Ishikawa (cell line): Measurements from ENCODE around the gene TSPAN8.

Experiments
- CEBPB ChIP-seq: IDR thresholded peaks from 2 replicates; pipeline ENCODE4 v1.6.1; 2012
- CREB1 ChIP-seq: IDR thresholded peaks from 2 replicates; pipeline ENCODE4 v1.6.1; 2012; ENCODE audit warnings: low read depth
- EGR1 ChIP-seq: IDR thresholded peaks from 2 replicates; pipeline ENCODE4 v1.6.1; 2012
- EP300 ChIP-seq: IDR thresholded peaks from 2 replicates; pipeline ENCODE4 v1.6.1; 2012; ENCODE audit warnings: borderline replicate concordance
- FOXM1 ChIP-seq: IDR thresholded peaks from 2 replicates; pipeline ENCODE4 v1.6.1; 2012; ENCODE audit warnings: low read depth, borderline replicate concordance
- MAX ChIP-seq: IDR thresholded peaks from 2 replicates; pipeline ENCODE4 v1.6.1; 2012
- NFIC ChIP-seq: IDR thresholded peaks from 2 replicates; pipeline ENCODE4 v1.6.1; 2012
- RAD21 ChIP-seq: IDR thresholded peaks from 2 replicates; pipeline ENCODE4 v1.6.1; 2012; ENCODE audit warnings: low read depth
- REST ChIP-seq: IDR thresholded peaks from 2 replicates; pipeline ENCODE4 v1.6.1; 2012; ENCODE audit warnings: low read depth, mild to moderate bottlenecking
- TAF1 ChIP-seq: IDR thresholded peaks from 2 replicates; pipeline ENCODE4 v1.6.1; 2012; ENCODE audit warnings: low read depth, mild to moderate bottlenecking
- TCF12 ChIP-seq: IDR thresholded peaks from 2 replicates; pipeline ENCODE4 v1.6.1; 2012; ENCODE audit warnings: low read depth
- TEAD4 ChIP-seq: IDR thresholded peaks from 2 replicates; pipeline ENCODE4 v1.6.1; 2012
- USF1 ChIP-seq: IDR thresholded peaks from 2 replicates; pipeline ENCODE4 v1.6.1; 2012
- YY1 ChIP-seq: IDR thresholded peaks from 2 replicates; pipeline ENCODE4 v1.6.1; 2012; ENCODE audit warnings: low read depth
- ZBTB7A ChIP-seq: IDR thresholded peaks from 2 replicates; pipeline ENCODE4 v1.6.1; 2012; ENCODE audit warnings: low read depth

TSPAN8 gene

GRCh38 chr12:71186571-71187288, 28.9 kb upstream of the TSPAN8 start:
- TF ChIP-seq ZBTB7A (no peak), YY1 (no peak), REST (no peak), USF1 (no peak), RAD21 (no peak), TEAD4 (no peak), CREB1 (no peak), FOXM1 (no peak), TAF1 (no peak), EGR1 (no peak), NFIC (no peak), CEBPB (no peak)

- TF ChIP-seq CREB1, result no peak
- no peak for TF ChIP-seq RAD21
- TF ChIP-seq CEBPB, result no peak
- TF ChIP-seq NFIC, result no peak
- no peak for TF ChIP-seq REST
- TF ChIP-seq TCF12, result no peak
- no peak for TF ChIP-seq FOXM1
- no peak for TF ChIP-seq EP300
- TF ChIP-seq TEAD4, result no peak
- no peak for TF ChIP-seq MAX
- no peak for TF ChIP-seq TAF1
These were observed 26.0 kb upstream of the TSPAN8 start for GRCh38 chr12:71183846-71184245.

- no peak for TF ChIP-seq EGR1
These were observed 25.2 kb upstream of the TSPAN8 start for GRCh38 chr12:71183018-71183417.

- TF ChIP-seq TCF12 (no peak), CREB1 (no peak), RAD21 (no peak), MAX (no peak), CEBPB (no peak), FOXM1 (no peak), REST (no peak), YY1 (no peak), EGR1 (no peak)
These were observed 20.4 kb upstream of the TSPAN8 start for GRCh38 chr12:71178162-71178561.

- TF ChIP-seq TEAD4, result no peak
- TF ChIP-seq USF1, result no peak
- TF ChIP-seq REST, result no peak
- TF ChIP-seq ZBTB7A, result no peak
These were observed 17.0 kb upstream of the TSPAN8 start for GRCh38 chr12:71174825-71175224.
